ENCODE measurements around the gene NPHS1. TPM values are rescaled to one million over a fixed set of nuclear protein-coding genes. Genes with fewer than 3 reads are reported as not detected.
A peak's percentile ranks its signal among the peaks of the same experiment; 100 is the strongest.

NPHS1 gene
- total and polyA plus RNA-seq, 9 of the 15 experiments (the other 6 are each of a cell fraction or from before 2014, with no cell fraction given) = 0.01 to 0.28 (median 0.14) TPM; not detected in 5

DNA sequence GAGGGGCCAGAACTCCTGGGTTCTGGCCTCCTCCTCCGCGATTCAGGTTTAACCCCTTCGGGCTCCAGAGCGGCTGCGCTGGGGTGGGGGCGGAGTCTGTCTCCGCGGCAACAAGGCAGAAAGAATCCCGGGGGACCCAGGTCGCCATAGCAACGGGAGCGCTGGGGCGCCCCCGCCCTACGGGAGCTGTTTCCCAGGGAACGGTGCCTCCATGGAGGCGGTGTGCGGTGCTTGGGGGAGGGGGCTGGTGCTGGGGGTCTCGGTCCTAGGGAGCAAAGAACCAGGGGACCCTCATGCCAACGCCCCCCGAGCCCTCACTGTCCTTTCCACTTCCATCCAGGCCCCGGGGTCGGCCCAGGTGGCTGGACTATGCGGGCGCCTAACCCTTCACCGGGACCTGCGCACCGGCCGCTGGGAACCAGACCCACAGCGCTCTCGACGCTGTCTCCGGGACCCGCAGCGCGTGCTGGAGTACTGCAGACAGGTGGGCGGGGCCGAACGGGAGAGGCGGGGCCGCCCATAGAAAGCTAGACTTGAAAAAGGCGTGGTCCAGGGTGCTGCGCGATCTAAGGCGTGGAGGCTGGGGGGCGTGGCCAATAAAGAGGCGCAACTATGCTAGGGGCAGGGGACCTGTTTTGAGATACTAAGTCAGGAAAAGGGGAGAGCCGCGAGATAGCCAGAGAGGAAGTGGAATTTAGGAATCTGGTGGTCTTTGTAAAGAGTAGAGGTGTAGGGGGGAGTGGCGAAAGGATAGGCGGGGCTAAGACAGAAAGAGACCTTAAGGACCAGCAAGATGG is 17.2 kb upstream of the NPHS1 start:
- peak overlapping the region; percentile 86 for H3K4me2 ChIP-seq (ENCODE audit: insufficient read depth, low read length)
- H3K27ac ChIP-seq (ENCODE audit: extremely low read depth, low read depth, low read length) = no peak overlapping the region; the same call in 2 of the 3 replicates
- peaks cover 20 to 46% of the 10 kb centered on the region in 2 experiments for H3K4me1 ChIP-seq (replicated peaks in 1 of 2; ENCODE audit: control insufficient read depth in 2 of 2, insufficient read depth in 2 of 2, low read length in 2 of 2)
- peaks cover 0 to 6% of the 10 kb centered on the region in 2 experiments; a peak in 2 of 5 replicates for H3K27me3 ChIP-seq (ENCODE audit: control insufficient read depth in 2 of 2, insufficient read depth in 2 of 2, low read length in 2 of 2)
- no peak overlapping the region for H3K9ac ChIP-seq (ENCODE audit: insufficient read depth in 1 of 2, low read depth in 2 of 2, low read length in 2 of 2)
- ChIA-PET POLR2A (interaction anchor here (0.6 to 1.9 kb wide), 11 partner anchors 10 to 281 kb away, joined by 3 to 9 read pairs (median 4); partner anchors contain the start of genes HAUS5, KIRREL2 and LIN37), CTCF (ENCODE audit: low intra/inter-chr PET ratio) (no interaction called here)
- in situ Hi-C loops (cut with MboI) (no loop called here), intact Hi-C loops (cut with micrococcal nuclease) (no loop called here)
- WGBS (ENCODE audit: insufficient coverage, low coverage, missing lambda C conversion rate) = 2% methylated on average over 46 of the region's 51 CpGs
- FAIRE-seq (peak; percentile 98), ATAC-seq (peak; percentile 95), DNase-seq (ENCODE audit: extremely low read depth in 1 of 4, low spot score in 3 of 4) (peak; percentile 87 to 97 (median 89))
- H3K9me3 ChIP-seq (replicated peaks; ENCODE audit: control insufficient read depth, insufficient read depth, low read depth, low read length) = no peaks in the 10 kb centered on the region
- H3K4me3 ChIP-seq = peak overlapping the region; percentile 45
- peaks cover 4% of the 10 kb centered on the region; the same call in 1 of the 2 replicates for H4K20me1 ChIP-seq (replicated peaks; ENCODE audit: control insufficient read depth, insufficient read depth, low read length)
- no peaks in the 10 kb centered on the region for H3K9me1 ChIP-seq (ENCODE audit: control insufficient read depth, insufficient read depth, low read length)
- peak overlapping the region; percentile 96 for H2AFZ ChIP-seq (ENCODE audit: low read depth, low read length)
- no TSS peak for BruUV-seq (replicated peaks)
- no peaks in the 10 kb centered on the region for H3K36me3 ChIP-seq (ENCODE audit: control insufficient read depth, insufficient read depth, low read length)
- H3K79me2 ChIP-seq (ENCODE audit: control insufficient read depth, insufficient read depth, low read length) = no peaks in the 10 kb centered on the region
- no peak for TF ChIP-seq GATAD2A (IDR thresholded peaks at IDR 0.05)
- TF ChIP-seq, protein P1, sequence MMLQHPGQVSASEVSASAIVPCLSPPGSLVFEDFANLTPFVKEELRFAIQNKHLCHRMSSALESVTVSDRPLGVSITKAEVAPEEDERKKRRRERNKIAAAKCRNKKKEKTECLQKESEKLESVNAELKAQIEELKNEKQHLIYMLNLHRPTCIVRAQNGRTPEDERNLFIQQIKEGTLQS (IDR thresholded peaks at IDR 0.05) = no peak
- TF ChIP-seq, protein P1 (CRISPR knock-in tag; conservative IDR thresholded peaks at IDR 0.05) = peak; percentile 76; the same call in 1 of the 2 replicates
- no peak for TF ChIP-seq NFE2 (IDR thresholded peaks at IDR 0.05; ENCODE audit: low read depth)
- TF ChIP-seq FOXJ2 (tag; IDR thresholded peaks at IDR 0.05) = no peak
- no peak for TF ChIP-seq CHD1 (IDR thresholded peaks at IDR 0.05; ENCODE audit: low read length)
- no peak for TF ChIP-seq HEY1 (CRISPR knock-in tag; IDR thresholded peaks at IDR 0.05; ENCODE audit: borderline replicate concordance)
- no peak for TF ChIP-seq ZNF197 (CRISPR knock-in tag; IDR thresholded peaks at IDR 0.05; ENCODE audit: low read depth)
- no peak for TF ChIP-seq TSC22D4 (tag; IDR thresholded peaks at IDR 0.05)
- TF ChIP-seq, protein P2, sequence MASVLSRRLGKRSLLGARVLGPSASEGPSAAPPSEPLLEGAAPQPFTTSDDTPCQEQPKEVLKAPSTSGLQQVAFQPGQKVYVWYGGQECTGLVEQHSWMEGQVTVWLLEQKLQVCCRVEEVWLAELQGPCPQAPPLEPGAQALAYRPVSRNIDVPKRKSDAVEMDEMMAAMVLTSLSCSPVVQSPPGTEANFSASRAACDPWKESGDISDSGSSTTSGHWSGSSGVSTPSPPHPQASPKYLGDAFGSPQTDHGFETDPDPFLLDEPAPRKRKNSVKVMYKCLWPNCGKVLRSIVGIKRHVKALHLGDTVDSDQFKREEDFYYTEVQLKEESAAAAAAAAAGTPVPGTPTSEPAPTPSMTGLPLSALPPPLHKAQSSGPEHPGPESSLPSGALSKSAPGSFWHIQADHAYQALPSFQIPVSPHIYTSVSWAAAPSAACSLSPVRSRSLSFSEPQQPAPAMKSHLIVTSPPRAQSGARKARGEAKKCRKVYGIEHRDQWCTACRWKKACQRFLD (CRISPR knock-in tag; IDR thresholded peaks at IDR 0.05) = no peak
- TF ChIP-seq EGR1 (conservative IDR thresholded peaks at IDR 0.05) = peak; percentile 11; the same call in 1 of the 2 replicates
- TF ChIP-seq MYBL2 (IDR thresholded peaks at IDR 0.05; ENCODE audit: low read depth) = no peak
- no peak for TF ChIP-seq MYBL2 (CRISPR knock-in tag; IDR thresholded peaks at IDR 0.05; ENCODE audit: borderline replicate concordance)
- no peak for TF ChIP-seq SREBF2 (CRISPR knock-in tag; IDR thresholded peaks at IDR 0.05)
- no peak for TF ChIP-seq SIRT6 (IDR thresholded peaks at IDR 0.05; ENCODE audit: low read depth, low read length)
- no peak for TF ChIP-seq HNRNPUL1 (IDR thresholded peaks at IDR 0.05; ENCODE audit: low read length)
- peak in 1 of 2 experiments; percentile 19; a peak in 2 of 4 replicates for TF ChIP-seq FOXK2 (conservative IDR thresholded peaks at IDR 0.05 in 1 of 2, IDR thresholded peaks at IDR 0.05 in 1 of 2; ENCODE audit: low read depth in 2 of 2)
- TF ChIP-seq JUN (IDR thresholded peaks at IDR 0.05; ENCODE audit: borderline replicate concordance, low read depth, low read length) = peak; percentile 30; the same call in 1 of the 2 replicates
- TF ChIP-seq JUN (CRISPR knock-in tag; IDR thresholded peaks at IDR 0.05; ENCODE audit: borderline replicate concordance) = no peak
- no peak for TF ChIP-seq THRAP3 (IDR thresholded peaks at IDR 0.05; ENCODE audit: borderline replicate concordance)
- no peak for TF ChIP-seq SREBF1 (IDR thresholded peaks at IDR 0.05; ENCODE audit: borderline replicate concordance, low read depth, low read length)
- peak; percentile 77 for TF ChIP-seq CXXC5 (CRISPR knock-in tag; IDR thresholded peaks at IDR 0.05)

Data from K562 (cell line).